ENCODE measurements around the gene TYMP.
"Not testable (repeated sequence)": the region's sequence is repeated elsewhere in the genome, so short reads cannot be mapped to it uniquely, and the experiment has no call there.

The TYMP gene

GRCh38 chr22:50548040-50548920 is 18.5 kb upstream of the TYMP start:
- no peaks in the 10 kb centered on the region for H3K9me3 Mint-ChIP-seq
- H3K4me3 Mint-ChIP-seq: peak overlapping the region; percentile 89 to 92
- H3K27me3 Mint-ChIP-seq: no peaks in the 10 kb centered on the region
- peak; percentile 37 for ATAC-seq
- peak; percentile 64 to 68 for DNase-seq
- peaks cover 62% of the 10 kb centered on the region for H3K4me1 Mint-ChIP-seq
- peak overlapping the region; percentile 91 to 95 for H3K27ac Mint-ChIP-seq

- H3K4me1 Mint-ChIP-seq: peaks cover 65% of the 10 kb centered on the region
- ATAC-seq (peak; percentile 5), DNase-seq (peak; percentile 15 to 29)
- H3K9me3 Mint-ChIP-seq: peaks cover 0 to 3% of the 10 kb centered on the region in 2 donors
- H3K27ac Mint-ChIP-seq: peak overlapping the region; percentile 95 to 98
- H3K27me3 Mint-ChIP-seq: no peaks in the 10 kb centered on the region
- H3K4me3 Mint-ChIP-seq: peak overlapping the region; percentile 89 to 92
Observed at GRCh38 chr22:50547263-50547985, 17.6 kb upstream of the TYMP start.

DNA sequence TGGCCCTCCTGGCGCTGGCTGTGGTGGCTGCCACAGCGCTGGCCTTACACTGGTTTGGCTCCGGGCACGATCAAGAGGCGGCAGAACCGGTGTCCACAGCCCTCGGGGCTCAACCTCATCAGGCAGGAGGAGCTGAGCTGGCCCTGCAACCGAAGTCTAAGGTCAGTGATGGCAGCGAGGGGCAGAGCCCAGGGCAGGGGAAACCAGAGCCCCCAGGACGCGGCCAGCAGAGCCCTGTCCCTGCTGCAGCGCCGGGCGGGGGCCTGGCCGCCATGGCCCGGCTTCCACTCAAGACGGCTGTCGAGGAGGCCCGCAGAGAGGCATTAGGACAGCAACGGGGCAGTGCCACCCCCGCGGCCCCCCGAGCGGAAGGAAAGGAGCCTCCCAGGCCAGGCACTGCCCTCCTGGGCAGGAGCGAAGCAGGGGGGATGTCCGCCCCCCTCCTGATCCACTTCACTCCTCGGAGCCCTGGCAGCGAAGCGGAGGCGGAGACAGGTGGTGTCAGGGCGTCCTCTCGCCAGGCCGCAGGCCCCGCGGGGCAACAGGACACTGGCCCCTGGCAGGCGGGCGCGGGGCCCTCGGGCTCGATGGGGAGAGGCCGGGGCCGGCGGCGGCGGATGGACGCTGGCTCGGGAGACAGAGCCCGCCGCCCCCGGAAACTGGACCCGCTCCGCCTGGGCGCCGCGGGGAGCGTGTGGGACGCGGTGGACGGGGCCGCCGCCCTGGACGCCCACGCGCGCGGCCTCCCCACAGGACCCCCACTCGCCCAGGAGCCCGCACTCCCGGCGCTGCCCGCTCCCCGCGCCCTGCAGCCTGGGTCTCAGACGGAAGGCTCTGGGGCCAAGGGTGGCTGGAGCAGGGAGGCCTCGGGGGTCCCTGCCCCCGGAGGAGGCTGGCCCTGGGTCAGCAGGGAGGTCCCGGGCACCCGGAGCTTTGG is 16.8 kb upstream of the TYMP start:
- Mint-ChIP-seq H3K27ac (peak overlapping the region; percentile 99 to 100), H3K27me3 (no peaks in the 10 kb centered on the region), H3K9me3 (peaks cover 0 to 4% of the 10 kb centered on the region in 2 donors), H3K4me3 (peak overlapping the region; percentile 85 to 92), H3K4me1 (peaks cover 73% of the 10 kb centered on the region)
- ATAC-seq (no peak), DNase-seq (no peak)

DNA sequence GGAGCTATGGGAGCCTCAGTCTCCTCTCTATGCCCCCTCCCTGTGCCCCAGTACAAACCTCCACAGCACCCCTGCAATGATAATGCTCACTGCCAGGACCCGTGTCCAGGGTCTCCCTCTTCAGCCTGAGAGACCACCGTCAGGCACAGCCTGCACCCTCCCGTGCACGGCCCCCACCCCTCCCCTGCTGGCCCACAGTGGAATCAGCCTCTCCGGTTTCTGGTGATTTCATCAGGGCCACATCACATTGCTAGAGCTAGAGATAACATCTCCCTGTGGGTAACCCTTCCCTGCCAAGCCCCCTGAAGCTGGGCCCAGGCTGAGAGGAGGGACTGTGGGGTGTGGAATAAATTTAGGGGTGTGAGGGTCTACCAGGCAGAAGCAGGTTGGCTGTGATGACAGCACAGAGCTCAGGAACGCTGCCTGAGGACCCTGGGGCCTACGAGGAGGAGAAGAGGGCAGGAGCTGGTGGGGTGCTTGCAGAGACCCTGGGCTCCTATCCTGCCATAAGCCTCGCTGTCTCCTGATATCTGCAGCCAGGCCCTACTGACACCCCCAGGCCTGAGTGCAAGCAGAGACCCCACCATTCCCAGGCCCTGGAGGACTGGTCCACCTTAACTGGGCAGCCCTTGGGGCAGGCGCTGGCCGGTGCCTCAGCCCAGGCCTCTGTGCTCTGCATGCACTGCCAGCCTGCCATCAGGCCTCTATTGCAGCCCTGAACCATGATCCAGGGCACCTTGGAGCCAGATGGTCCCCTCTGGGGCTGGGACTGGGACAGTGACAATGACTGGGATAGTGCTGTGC is 15.9 kb upstream of the TYMP start, which contains the start of gene KLHDC7B:
TSS of gene KLHDC7B (plus strand) at position 378 of the 804 bp plus-strand sequence. CDS start at position 723, 345 bp downstream.
- H3K9me3 Mint-ChIP-seq: peaks cover 0 to 4% of the 10 kb centered on the region in 2 donors
- H3K27ac Mint-ChIP-seq: peak within 1 kb of the TSS; percentile 99 to 100
- H3K4me3 Mint-ChIP-seq: peak within 1 kb of the TSS; percentile 84 to 85
- peak; percentile 76 to 86 for DNase-seq
- H3K27me3 Mint-ChIP-seq: no peaks in the 10 kb centered on the region
- ATAC-seq: peak; percentile 69
- peaks cover 75% of the 10 kb centered on the region for H3K4me1 Mint-ChIP-seq

GRCh38 chr22:50544746-50545253 is 15.0 kb upstream of the TYMP start:
- no peaks in the 10 kb centered on the region for H3K27me3 Mint-ChIP-seq
- H3K27ac Mint-ChIP-seq: peak overlapping the region; percentile 99 to 100
- H3K9me3 Mint-ChIP-seq: peaks cover 0 to 4% of the 10 kb centered on the region in 2 donors
- peak; percentile 51 to 71 for DNase-seq
- ATAC-seq: peak; percentile 32
- H3K4me1 Mint-ChIP-seq: peaks cover 75% of the 10 kb centered on the region
- H3K4me3 Mint-ChIP-seq: peak overlapping the region; percentile 84 to 85

DNA sequence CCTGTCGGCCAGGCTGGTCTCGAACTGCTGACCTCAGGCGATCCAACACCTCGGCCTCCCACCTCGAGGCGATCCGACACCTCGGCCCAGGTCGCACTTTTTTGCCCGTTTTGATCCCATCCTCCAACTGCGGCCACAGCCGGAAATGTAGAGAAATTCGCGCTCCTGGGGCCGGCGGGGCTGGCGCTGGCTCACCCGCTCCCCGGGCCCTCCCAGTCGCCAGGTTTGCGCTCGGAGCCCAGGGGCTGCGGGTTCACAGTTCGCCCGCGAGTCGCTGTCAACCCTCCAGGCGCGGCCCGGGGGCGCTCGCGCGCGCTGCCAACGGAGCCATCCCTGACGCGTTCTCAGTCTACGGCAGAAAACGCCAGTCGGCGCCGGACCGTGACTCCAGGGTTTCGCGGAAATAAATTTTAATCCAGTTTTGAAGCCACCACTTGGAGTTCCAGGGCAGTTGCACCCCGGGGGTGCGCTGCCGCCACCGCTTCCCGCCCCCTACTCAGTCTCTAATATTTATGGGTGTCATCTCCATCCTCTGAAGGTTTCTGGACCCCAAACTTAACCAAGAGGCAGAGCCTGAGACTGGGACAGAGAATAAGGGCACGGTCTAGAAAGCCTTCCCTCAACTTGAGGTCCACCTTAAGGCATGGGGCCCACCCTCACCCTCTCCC is 14.4 kb upstream of the TYMP start:
- H3K9me3 Mint-ChIP-seq: peaks cover 0 to 4% of the 10 kb centered on the region in 2 donors
- H3K27me3 Mint-ChIP-seq: no peaks in the 10 kb centered on the region
- DNase-seq: peak; percentile 87 to 91
- H3K4me3 Mint-ChIP-seq: peak overlapping the region; percentile 84 to 85
- peak overlapping the region; percentile 99 to 100 for H3K27ac Mint-ChIP-seq
- peaks cover 75% of the 10 kb centered on the region for H3K4me1 Mint-ChIP-seq
- peak; percentile 47 for ATAC-seq

DNA sequence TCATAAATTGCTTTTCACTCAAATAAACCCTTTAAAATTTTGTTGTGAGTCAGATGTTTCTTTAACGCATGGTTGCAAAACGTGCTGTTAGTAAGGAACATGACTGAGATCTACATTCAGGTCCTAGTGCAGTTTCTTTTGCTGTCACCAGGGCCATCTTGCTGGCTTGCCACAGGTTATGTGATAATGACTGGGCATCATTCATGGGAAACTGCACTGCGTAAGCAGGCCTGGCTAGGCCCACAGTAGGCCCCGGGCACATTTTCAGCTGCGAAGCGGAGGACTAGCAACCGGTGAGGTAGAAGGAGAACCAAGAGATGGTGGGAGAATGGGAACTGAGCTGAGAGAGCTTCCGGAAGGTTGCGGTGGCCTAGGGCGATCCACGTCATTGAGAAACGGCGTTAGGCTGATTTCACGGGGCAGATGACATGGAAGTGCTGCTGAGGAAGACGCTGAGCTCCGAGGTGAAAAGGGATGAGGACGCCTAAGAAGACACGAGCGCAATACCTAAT is 12.7 kb upstream of the TYMP start:
- DNase-seq (peak in 1 of 2 donors; percentile 67), ATAC-seq (no peak)
- Mint-ChIP-seq H3K4me3 (peak overlapping the region; percentile 7 to 69), H3K27me3 (no peaks in the 10 kb centered on the region), H3K27ac (peak overlapping the region in 1 of 2 donors; percentile 92), H3K9me3 (peaks cover 0 to 4% of the 10 kb centered on the region in 2 donors), H3K4me1 (peaks cover 84% of the 10 kb centered on the region)

- Mint-ChIP-seq H3K4me1 (peaks cover 89% of the 10 kb centered on the region), H3K4me3 (peak overlapping the region; percentile 54 to 69), H3K27ac (peak overlapping the region; percentile 96 to 100)
- H3K27me3 Mint-ChIP-seq, ATAC-seq, H3K9me3 Mint-ChIP-seq: not testable (repeated sequence)
- peak in 1 of 2 donors; percentile 67 for DNase-seq
Observed at GRCh38 chr22:50541667-50542026, 11.8 kb upstream of the TYMP start.

GRCh38 chr22:50540381-50540780 is 10.6 kb upstream of the TYMP start:
- DNase-seq (no peak), ATAC-seq (no peak)
- H3K9me3 Mint-ChIP-seq: peaks cover 0 to 4% of the 10 kb centered on the region in 2 donors
- H3K4me3 Mint-ChIP-seq: peak overlapping the region; percentile 54 to 69
- H3K27ac Mint-ChIP-seq: peak overlapping the region; percentile 96 to 100
- no peaks in the 10 kb centered on the region for H3K27me3 Mint-ChIP-seq
- peaks cover 78% of the 10 kb centered on the region for H3K4me1 Mint-ChIP-seq

DNA sequence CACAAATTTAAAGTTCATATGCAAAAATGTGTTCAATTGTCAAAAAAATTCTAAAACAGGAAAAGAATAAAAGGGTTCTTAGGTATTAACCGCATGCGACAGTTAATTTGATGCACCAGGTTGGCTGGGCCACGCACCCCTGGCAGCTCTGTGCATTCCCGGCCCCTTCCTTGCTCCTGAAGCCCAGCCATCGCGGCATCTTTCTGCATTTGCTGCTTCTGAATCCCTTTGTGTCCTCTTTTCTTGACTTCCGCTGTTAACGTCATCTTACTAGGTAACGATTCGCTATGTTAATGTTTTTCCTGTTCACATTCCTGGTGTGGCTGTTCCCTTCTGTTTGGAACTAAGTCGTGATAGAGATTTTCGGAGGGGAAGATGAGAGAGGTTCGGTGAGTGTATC is 8.0 kb upstream of the TYMP start:
- Mint-ChIP-seq H3K9me3 (peaks cover 0 to 4% of the 10 kb centered on the region in 2 donors), H3K27ac (peak overlapping the region; percentile 83 to 100), H3K4me1 (peaks cover 83% of the 10 kb centered on the region), H3K4me3 (peak overlapping the region; percentile 32 to 62), H3K27me3 (peaks cover 8% of the 10 kb centered on the region)
- no peak for ATAC-seq
- no peak for DNase-seq

- Mint-ChIP-seq H3K4me1 (peaks cover 73% of the 10 kb centered on the region), H3K4me3 (no peak overlapping the region), H3K27me3 (peaks cover 10% of the 10 kb centered on the region), H3K9me3 (no peaks in the 10 kb centered on the region), H3K27ac (peak overlapping the region in 1 of 2 donors; percentile 34)
- no peak for ATAC-seq
- DNase-seq: no peak
Observed at GRCh38 chr22:50536226-50536625, 6.4 kb upstream of the TYMP start.

DNA sequence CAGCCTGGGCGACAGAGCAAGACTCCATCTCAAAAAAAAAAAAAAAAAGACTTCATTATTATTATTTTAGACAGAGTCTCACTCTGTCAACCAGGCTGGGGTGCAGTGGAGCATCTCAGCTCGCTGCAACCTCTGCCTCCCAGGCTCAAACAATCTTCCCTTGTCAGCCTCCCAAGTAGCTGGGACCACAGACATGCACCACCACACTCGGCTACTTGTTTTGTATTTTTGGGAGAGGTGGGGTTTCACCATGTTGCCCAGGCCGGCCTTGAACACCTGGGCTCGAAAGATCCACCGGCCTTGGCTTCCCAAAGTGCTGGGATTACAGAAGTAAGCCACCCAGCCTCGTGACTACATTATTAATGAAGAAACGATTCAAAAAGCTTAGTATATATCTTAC is 5.3 kb upstream of the TYMP start:
- H3K4me1 Mint-ChIP-seq: peaks cover 62% of the 10 kb centered on the region
- ATAC-seq: no peak
- H3K27me3 Mint-ChIP-seq: peaks cover 10% of the 10 kb centered on the region
- no peaks in the 10 kb centered on the region for H3K9me3 Mint-ChIP-seq
- no peak overlapping the region for H3K4me3 Mint-ChIP-seq
- no peak for DNase-seq
- H3K27ac Mint-ChIP-seq: peak overlapping the region in 1 of 2 donors; percentile 67
